Activated CD4-positive, alpha-beta T cell treated with anti-CD3 and anti-CD28 coated beads for 1 hour (primary cell): Measurements from ENCODE around the gene GZMH.
"Not testable (repeated sequence)": the region's sequence is repeated elsewhere in the genome, so short reads cannot be mapped to it uniquely, and the experiment has no call there.

ENCODE experiments used
- DNase-seq: peaks from one replicate; pipeline ENCODE4 v3.0.0-alpha.2; 2020

The GZMH gene

GRCh38 chr14:24595073-24595808 is 14.2 kb downstream of the GZMH start:
- DNase-seq = no peak

DNA sequence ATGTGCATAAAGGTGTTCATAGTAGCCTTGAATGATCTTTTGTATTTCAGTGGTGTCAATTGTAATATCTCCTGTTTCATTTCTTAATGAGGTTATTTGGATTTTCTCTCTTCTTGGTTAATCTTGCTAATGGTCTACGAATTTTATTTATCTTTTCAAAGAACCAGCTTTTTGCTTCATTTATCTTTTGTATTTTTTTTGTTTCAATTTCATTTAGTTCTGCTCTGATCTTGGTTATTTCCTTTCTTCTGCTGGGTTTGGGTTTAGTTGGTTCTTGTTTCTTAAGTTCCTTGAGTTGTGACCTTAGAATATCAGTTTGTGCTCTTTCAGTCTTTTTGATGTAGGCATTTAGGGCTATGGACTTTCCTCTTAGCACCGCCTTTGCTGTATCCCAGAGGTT is 18.5 kb downstream of the GZMH start:
- DNase-seq = not testable (repeated sequence)

GRCh38 chr14:24584402-24584801 is 25.1 kb downstream of the GZMH start:
- DNase-seq = not testable (repeated sequence)

DNA sequence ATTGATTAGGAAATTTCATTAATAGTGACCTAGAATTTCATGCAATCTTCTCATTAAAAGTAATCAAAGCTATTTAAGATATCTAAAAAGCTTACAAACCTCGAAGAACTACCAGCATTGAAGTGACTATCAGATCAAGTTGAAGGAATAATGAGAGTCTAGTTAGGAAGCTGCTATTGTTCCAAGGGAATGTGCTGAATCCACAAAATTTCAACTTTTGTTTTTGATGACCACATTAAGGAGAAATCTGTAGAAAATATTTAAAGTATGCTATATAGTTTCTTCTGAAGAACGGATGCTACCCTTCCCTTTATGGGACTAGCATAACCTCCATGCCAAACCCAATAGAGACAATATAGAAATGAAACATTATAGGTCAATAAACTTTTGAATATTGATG is 30.9 kb downstream of the GZMH start:
- DNase-seq = no peak

- DNase-seq = no peak
These were observed 32.7 kb downstream of the GZMH start for GRCh38 chr14:24576771-24577170.

- no peak for DNase-seq
These were observed 33.3 kb downstream of the GZMH start, which contains the start of gene CTSG for GRCh38 chr14:24576182-24576581. Gene CTSG, minus strand, starts transcription at chr14:24576250. Its CDS starts 27 bp downstream, at chr14:24576223.

DNA sequence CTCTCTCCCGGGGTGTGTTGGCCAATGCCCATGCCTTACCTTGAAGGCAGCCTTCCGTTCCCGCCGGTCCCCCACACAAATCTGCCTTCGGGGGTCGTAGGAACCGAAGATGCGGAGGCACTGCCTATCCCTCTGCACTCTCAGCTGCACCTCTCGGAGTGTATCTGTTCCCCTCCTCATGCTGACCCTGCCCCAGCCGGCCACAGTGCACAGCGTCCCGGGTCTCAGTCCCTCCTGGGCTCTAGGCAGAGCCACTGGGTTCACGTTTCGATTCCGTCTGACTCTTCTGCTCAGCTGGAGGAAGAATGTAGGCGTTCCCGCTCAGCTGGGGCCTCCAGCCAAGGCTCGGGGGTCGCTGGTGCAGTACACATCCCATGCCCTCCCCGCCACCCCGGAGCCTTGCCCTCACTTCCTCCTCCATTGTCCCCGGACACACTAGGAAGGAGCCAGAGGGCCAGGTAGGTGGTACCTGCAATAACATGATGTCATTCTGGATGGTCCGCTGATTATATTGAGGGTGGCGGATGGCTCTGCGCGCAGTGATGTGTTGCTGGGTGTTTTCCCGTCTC is 35.2 kb downstream of the GZMH start:
- DNase-seq = no peak

GRCh38 chr14:24566318-24566717 is 43.2 kb downstream of the GZMH start:
- no peak for DNase-seq

GRCh38 chr14:24565766-24566165 is 43.7 kb downstream of the GZMH start:
- no peak for DNase-seq

DNA sequence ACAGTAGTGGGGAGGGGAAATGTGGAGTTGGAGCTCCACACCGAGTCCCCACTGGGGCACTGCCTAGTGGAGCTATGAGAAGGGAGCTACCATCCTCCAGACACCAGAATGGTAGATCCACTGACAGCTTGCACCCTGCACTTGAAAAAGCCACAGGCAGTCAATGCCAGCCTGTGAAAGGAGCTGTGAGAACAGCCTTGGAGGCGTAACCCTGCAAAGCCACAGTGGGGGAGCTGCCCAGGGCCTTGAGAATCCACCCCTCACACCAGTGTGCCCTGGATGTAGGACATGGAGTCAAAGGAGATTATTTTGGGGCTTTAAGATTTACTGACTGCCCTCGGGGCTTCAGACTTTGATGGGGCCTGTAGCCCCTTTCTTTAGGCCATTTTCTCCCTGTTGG is 46.0 kb downstream of the GZMH start:
- no peak for DNase-seq

- no peak for DNase-seq
These were observed 52.7 kb downstream of the GZMH start for GRCh38 chr14:24556756-24557155.
